Retina (tissue), 1 donor: Measurements from ENCODE around the gene TMEM248.
"Not testable (repeated sequence)": the region's sequence is repeated elsewhere in the genome, so short reads cannot be mapped to it uniquely, and the experiment has no call there.

Source experiments
- DNase-seq: peaks from one replicate; pipeline ENCODE4 v3.0.0-alpha.2; 2016

TMEM248 gene, protein sequence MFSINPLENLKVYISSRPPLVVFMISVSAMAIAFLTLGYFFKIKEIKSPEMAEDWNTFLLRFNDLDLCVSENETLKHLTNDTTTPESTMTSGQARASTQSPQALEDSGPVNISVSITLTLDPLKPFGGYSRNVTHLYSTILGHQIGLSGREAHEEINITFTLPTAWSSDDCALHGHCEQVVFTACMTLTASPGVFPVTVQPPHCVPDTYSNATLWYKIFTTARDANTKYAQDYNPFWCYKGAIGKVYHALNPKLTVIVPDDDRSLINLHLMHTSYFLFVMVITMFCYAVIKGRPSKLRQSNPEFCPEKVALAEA

DNA sequence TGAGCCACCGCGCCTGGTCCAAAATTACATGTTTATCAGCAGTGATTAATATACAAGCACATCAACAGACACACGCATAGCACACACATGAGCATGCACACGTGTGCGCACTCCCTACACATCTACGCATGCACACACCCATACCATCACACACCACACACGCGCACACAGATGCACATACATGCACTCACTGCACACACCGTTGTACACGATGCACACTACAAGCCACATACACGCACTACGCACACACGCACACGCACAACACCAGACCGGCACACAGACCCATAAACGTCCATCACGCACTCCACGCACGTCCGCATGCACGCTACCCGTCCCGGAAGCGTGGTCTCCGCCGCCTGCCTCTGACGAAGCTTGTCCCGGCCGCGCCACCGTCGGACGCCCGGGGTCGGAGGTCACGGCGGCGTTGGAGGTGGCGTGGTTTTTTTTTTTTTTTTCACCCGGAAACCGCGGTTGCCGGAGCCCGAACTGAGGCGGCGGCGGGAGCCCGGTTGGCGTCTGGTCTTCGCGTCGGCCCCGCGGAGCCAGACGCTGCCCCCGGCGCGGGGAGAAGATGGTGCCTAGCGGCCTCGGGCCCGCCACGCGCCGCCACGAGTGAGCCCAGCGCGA lies at the start of gene TMEM248:
TMEM248 (plus strand) TSS at position 457 of the 627 bp plus-strand sequence. CDS start 20,641 bp downstream, outside the sequence.
- peak; percentile 96 for DNase-seq

DNA sequence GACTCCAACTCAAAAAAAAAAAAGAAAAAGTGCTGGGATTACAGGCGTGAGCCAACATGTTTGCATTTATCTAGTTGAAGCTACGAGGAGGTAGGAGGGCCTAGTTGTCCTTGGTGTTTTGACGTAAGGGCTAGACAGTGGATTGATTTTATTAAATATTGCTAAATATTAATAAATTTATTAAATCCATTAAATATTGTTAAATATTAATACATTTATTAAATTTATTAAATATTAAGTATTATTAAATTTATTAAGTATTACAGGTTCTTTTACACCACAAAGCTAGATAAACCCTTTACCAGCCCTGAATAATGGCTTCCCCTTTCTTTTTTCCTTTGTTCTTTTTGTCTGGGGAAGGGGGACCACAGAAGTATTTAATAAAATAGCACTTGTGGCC lies 47.5 kb upstream of the TMEM248 start:
- DNase-seq, result no peak

DNA sequence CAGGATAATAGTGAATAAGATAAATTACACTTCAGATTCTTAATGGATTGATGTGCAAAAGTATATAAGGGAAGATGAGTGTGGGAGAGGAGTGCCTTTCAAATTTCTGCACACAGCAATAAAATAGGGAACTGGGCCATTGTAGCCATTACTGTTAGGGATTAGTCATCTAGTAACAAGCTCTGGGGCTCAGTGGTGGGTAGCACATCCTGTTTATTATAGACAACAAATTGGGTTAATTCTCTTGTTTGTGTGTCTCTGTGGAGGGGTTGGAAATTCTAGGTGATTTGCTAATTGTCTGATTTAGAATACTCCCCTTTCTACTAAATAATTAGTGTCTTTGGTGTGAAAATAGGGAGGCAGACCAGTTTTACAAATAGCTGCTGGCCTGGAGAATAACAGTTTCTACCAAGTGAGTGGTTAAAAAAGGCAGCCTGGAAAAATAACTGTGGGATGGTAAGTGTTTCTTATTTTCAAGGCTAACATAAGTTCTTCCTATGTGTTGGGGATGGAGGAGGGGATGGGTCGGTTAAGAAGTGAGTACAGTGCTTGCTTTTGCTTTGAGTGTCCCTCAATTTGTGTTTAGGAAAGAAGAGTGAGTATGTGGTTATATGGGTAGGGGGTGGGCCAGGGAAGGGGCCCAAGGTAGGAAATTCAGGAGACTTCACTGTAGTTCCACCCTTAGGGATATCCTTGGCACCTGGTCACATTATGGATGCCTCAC lies 43.3 kb upstream of the TMEM248 start:
- no peak for DNase-seq

DNA sequence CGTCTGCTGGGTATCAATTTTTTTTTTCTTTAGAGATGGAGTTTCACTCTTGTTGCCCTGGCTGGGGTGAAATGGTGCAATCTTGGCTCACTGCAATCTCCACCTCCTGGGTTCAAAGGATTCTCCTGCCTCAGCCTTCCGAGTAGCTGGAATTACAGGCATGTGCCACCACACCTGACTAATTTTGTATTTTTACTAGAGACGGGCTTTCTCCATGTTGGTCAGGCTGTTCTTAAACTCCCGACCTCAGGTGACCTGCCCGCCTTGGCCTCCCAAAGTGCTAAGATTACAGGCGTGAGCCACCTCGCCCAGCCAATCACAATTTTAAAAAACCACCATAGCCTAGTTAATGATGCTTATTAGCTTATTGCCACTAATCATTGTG lies 42.7 kb upstream of the TMEM248 start:
- not testable (repeated sequence) for DNase-seq

DNA sequence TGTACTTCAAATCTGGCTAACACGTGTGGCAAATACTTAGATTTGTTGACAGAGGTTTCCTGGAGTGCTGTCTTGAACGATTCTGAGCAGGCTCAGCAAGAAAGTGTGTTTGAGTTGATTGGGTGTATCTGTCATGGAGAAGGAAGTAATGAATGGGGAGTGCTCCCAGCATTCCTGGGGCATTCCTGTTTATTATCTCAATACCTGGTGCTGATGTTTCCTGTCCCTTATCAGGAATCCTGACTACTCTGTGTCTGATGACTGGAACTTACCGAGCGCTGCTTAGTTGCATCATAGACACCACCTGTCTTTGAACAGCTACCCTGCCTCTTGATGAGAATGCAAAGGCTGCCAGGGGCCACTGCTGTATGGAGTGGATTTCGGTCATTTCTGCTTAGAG lies 41.0 kb upstream of the TMEM248 start:
- no peak for DNase-seq

DNA sequence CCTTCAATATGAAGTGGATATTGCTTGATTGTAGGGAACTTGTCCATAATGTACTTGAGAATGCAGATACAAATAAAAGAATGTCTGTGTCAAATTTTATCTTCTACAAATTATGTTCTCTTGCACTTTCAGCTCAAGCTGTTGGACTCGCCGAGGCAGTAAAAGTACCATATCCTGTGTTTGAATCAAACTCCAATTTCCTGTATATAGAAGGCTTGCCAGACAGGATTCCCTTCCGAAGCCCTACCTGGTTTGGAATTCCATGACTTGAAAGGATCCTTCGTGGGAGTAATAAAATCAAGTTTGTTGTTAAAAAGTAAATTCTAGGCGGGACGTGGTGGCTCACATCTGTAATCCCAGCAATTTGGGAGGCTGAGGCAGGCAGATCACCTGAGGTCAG lies 40.4 kb upstream of the TMEM248 start:
- DNase-seq, result not testable (repeated sequence)

DNA sequence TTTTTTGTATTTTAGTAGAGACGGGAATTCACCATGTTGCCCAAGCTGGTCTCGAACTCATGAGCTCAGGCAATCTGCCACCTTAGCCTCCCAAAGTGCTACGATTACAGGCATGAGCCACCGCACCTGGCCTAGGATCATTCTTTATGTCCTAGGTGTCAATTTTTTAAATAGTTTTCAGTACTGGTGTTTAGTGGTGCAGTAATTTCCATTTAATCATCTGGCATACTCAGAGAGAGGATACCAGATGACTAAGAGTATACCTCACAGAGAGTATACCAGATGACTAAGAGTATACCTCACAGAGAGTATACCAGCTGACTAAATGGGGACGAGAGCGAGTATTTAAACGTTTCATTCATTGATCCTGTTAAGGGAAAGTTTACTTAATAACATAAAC lies 37.3 kb upstream of the TMEM248 start:
- no peak for DNase-seq

DNA sequence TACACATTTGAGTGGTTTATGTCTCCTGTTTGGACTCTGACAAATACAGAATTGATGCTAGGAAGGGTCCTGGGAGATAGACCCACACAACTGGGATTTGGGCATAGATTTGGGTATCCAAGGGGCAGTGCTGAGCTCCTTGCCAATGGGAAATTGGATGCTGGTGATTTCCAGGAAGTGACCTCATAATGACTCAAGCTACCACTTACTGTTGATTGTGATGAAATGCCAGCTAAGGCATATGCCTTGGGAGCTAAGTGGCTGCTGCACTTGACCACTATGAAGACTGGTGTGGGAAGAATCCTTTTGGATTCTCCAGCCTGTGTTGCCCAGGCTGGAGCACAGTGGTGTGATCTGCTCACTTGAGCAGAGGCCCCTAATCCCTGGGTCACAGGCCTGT lies 36.5 kb upstream of the TMEM248 start:
- DNase-seq, result not testable (repeated sequence)

DNA sequence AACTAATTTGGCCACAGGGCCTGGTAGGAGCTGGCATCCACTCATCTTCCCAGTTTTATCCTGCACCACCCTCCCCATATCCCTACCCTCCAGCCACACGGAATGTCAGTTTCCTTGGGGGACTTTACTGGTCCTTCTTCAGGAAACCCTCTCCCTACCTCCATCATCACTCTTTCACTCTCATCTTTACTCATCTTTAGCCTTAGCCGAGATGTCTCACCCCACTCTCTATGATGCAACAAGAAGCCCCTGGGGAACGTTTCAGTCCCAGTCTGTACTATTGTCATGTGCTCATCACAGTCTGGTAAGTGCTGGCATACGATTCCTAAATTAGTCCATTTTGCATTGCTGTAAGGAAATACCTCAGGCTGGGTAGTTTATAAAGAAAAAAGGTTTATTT lies 34.9 kb upstream of the TMEM248 start:
- no peak for DNase-seq

DNA sequence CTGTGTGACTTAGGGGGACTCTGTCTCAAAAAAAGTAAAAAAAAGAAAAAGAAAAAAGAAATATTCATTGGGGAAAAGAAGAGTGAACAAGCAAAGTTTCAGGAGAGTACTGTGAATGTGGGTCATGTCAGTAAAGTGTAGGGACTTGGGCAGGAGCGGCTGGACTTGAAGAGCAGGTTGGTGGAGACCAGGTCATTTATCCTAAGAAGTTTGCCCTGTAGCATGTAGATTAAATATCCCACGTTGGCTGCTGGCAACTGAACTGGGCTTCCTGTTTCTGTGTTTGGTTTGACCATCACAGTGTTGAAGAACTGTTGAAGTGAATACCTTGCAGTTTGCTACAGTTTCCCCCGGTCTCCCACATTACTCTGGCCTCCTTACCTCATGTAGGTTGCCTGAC lies 32.8 kb upstream of the TMEM248 start:
- not testable (repeated sequence) for DNase-seq

DNA sequence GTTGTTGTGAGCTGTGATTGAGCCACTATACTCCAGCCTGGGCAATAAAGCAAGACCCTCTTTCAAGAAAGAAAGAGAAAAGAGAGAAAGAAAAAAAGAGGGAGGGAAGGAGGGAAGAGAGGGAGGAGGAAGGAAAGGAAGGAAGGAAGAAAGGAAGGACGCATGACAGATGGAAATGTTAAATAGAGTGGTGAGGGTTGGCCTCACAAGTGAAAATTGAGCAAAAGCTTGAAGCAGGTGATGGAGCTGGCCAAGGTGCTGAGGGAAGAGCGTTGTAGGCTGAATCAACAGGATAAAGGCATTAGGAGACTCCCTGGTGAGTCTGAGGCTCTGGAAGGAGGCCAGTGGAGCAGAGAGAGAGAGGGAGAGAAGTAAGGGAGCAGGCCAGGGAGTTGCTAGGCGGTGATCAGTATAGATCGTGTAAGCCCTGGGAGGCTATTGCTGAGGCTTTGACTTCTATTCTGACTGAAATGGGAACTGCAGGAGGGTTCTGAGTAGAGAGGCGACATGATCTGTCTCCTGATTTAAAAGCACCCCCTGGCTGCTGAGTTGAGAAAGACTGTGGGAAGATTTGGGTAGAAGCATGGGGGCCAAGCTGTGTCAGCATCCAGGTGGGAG lies 26.5 kb upstream of the TMEM248 start:
- no peak for DNase-seq

DNA sequence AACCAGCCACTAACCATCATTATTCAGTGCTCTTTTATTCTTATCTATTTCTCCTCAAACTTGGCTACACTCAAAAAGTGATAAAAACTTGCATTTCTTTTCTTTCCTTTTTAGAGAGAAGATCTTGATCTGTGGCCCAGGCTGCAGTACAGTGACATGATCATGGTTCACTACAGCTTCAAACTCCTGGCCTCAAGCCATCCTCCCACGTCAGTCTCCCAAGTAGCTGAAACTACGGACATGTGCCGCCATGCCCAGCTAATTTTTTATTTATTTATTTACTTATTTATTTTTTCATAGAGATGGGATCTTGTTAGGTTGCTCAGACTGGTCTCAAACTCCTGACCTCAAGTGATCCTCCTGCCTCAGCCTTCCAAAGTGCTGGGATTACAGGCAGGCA lies 24.6 kb upstream of the TMEM248 start:
- no peak for DNase-seq

DNA sequence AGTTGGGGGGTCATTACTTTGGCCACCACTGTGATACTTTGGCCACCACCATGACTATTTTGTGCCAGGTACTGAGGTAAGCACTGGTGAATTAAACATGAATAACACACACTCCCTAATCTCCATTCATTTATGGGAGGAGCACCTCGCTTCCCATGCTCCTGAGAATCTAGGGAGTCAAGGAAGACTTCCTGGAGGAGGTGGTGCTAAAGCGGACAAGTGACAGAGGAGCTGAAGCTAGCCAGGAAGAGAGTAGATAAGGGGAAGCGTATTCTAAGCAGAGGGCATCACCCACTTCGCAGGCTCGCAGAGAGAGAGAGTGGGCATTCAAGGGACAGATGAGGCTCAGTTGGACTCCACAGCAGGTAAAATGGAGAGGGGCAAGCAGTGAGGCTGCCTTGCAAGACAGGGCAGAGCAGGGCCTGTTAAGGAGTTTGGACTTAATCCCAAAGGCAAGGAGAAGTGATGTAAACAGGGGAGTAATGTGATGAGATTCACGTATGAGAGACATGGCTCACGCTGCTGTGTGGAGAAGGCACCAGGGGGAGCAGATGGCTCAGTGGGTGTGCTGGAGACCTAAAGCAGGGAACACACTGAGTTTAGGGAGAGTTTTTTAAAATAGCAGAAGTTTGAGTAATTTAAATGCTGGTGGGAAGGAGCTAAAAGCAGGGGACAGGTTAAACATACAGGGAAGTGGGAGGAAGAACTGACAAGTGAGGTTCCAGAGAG lies 21.3 kb upstream of the TMEM248 start:
- no peak for DNase-seq

DNA sequence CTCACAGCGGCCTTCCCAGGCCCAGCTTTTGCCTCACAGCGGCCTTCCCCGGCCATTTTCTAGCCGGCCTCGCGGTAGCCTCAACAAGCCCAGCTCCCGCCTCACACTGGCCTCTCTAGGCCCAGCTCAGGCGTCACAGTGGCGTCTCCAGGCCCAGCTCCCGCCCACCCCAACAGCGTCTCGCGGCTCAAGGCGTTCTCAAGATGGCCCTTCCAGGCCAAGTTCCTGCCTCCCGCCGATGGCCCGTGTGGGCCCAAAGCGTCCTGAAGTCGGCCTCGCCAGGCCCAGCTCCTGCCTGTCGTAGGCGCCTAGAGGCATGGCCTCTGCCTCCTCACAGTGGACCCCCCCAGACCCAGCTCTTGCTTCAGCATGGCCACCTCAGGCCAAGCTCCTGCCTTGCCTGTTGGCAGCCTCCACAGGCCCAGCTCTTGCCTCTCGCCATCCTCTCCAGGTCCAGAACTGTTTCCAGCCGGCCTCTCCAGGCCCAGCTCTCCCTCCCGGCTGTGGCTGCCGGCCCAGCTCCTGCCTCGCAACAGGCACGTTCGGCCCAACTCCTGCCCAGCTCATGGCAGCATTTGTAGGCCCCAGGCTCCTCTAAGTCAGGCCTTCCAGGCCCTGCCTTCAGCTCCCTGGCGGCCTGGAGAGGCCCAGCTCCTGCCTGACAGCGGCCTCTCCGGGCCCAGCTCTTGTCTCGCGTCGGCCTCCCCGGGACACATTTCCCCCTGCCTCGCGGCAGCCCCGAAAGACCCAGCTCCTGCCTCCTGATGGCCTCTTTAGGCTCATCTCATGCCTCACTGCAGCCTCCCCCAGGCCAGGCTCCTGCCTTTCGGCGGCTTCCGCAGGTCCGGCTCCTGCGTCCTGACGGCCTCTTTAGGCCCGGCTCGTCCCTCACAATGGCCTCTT lies 18.8 kb upstream of the TMEM248 start:
- no peak for DNase-seq

DNA sequence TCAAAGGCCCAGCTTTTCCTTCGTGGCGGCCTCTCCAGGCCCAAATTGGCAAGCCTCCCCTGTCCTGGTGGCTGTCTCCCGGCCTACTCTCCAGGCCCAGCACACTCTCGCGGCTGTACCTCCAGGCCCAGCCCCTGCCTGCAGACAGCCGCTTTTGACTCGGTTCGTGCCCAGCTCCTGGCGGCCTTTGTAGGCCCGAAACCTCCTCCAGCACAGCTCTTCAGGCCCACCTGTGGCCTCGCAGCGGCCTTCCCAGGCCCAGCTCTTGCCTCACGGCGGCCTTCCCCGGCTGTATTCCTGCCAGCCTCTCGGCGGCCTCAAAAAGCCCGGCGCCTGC lies 18.2 kb upstream of the TMEM248 start:
- no peak for DNase-seq

DNA sequence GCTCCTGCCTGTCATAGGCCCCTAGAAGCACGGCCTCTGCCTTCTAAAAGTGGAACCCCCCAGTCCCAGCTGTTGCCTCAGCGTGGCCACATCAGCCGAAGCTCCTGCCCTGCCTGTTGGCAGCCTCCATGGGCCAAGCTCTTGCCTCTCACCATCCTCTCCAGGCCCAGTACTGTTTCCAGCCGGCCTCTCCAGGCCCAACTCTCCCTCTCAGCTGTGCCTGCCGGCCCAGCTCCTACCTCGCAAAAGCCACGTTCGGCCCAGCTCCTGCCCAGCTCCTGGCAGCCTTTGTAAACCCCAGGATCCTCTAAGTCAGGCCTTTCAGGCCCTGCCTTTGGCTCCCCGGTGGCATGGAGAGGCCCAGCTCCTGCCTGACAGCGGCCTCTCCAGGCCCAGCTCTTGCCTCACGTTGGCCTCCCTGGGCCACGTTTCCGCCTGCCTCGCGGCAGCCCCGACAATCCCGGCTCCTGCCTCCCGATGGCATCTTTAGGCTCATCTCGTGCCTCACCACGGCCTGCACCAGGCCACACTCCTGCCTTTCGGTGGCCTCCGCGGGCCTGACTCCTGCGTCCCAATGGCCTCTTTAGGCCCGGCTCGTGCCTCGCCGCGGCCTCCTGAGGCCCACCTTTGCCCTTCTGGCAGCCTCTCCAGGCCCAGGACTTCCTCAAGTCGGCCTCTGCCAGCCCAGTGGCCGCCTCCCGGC lies 17.5 kb upstream of the TMEM248 start:
- no peak for DNase-seq

DNA sequence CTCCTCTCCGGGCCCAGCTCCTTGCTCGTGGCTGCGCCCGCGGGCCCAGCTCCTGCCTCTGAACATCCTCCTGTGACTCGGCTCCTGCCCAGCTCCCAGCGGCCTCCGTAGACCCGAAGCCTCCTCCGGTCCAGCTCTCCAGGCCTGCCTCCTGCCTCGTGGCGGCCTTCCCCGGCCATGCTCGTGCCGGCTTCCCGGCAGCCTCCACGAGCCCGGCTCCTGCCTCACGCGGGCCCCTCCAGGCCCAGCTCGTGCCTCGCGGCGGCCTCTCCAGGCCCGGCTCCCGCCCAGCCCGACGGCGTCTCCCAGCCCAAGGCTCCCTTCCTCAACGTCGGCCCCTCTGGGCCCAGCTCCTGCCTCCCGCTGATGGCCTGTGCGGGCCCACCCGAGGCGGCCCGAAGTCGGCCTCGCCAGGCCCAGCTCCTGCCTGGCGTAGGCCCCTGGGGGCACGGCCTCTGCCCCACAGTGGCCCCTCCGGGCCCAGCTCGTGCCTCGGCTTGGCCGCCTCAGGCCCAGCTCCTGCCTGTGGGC lies 16.9 kb upstream of the TMEM248 start:
- no peak for DNase-seq

DNA sequence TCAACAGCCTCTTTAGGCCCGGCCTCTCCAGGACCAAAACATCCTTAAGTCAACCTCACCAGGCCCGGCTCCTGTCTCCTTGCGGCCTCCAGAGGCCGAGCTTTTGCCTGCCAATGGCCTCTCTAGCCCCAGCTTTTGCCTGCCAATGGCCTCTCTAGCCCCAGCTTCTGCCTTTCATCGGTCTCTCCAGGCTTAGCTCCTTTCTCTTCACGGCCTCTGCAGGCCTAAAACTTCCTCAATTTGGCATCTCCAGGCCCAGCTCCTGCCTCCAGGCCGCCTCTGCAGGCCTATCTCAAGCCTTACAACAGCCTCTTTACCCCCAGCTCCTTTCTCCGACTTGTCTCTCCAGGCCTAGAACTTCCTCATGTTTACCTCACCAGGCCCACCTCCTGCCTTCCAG lies 15.7 kb upstream of the TMEM248 start:
- DNase-seq, result no peak

DNA sequence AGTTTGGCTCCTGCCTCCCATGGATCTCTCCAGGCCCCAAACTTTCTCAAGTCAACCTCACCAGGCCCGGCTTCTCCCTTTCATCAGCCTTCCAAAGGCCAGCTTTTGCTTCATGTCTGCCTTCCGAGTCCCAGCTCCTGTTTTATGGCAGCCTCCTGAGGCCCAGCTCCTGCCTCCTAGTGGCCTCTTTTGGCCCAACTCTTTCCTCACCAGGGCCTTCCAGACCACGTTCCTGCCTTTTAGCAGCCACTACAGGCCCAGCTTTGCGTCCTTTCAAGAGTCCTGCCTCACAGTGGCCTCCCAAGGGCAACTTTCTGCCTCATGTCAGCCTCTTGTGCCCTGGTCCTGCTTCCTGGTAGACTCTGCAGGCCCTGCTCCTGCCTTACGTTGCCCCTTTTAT lies 15.3 kb upstream of the TMEM248 start:
- no peak for DNase-seq

DNA sequence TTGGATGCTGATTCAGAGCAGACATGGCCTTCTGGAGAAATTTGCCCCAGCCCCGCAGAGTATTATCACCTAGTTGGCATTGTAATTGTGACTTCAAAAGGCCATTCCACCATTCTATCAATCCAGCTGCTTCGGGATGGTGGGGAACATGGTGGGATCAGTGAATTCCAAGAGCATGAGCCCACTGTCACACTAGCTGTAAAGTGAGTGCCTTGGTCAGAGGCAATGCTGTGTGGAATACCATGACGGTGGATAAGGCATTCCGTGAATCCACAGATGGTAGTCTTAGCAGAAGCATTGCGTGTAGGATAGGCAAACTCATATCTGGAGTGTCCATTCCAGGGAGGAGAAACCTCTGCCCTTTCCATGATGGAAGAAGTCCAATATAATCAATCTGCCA lies 13.3 kb upstream of the TMEM248 start:
- DNase-seq, result no peak

DNA sequence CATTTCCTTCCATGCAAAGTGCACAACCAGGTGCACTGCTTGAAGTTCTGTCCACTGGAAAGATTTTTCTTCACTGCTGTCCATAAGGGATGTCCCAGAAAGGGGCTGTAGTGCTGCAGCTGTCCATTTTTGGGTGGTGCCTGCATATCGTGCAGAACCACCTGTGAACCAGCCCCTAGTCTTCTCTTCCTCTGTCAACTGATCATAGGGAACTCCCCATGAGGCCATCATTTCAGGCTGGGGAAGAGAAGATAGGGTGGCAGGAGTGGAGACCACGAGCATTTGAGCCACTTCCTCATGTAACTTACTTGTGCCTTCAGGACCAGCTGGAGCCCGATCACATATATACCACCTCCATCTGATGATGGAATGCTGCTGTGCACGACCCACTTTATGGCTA lies 12.4 kb upstream of the TMEM248 start:
- not testable (repeated sequence) for DNase-seq
